GM10266 (cell line): Measurements from ENCODE around the gene CERCAM.

ENCODE experiments used
- DNase-seq: peaks from one replicate; pipeline ENCODE4 v3.0.0; 2012; ENCODE audit errors: extremely low spot score
- CTCF ChIP-seq: IDR thresholded peaks from 2 replicates; pipeline ENCODE4 v1.5.1; 2012; ENCODE audit warnings: mild to moderate bottlenecking, low read depth; ENCODE audit not compliant: control insufficient read depth, insufficient read depth; ENCODE audit errors: missing control alignments

Gene CERCAM

GRCh38 chr9:128389395-128390149 is 31.1 kb upstream of the CERCAM start:
- DNase-seq = no peak

GRCh38 chr9:128390150-128390812 is 30.4 kb upstream of the CERCAM start:
- DNase-seq = no peak
- no peak for TF ChIP-seq CTCF

More at GRCh38 chr9:128389395-128390149, 31.1 kb upstream of the CERCAM start:
- TF ChIP-seq CTCF = no peak

GRCh38 chr9:128390813-128391711 is 29.6 kb upstream of the CERCAM start:
- TF ChIP-seq CTCF = no peak
- DNase-seq = no peak

- no peak for TF ChIP-seq CTCF
- DNase-seq = no peak
Observed at GRCh38 chr9:128391956-128392301, 28.7 kb upstream of the CERCAM start.

GRCh38 chr9:128392302-128393144 is 28.1 kb upstream of the CERCAM start:
- DNase-seq = no peak
- no peak for TF ChIP-seq CTCF

GRCh38 chr9:128393145-128393775 is 27.4 kb upstream of the CERCAM start:
- DNase-seq = no peak

More at GRCh38 chr9:128393145-128393775, 27.4 kb upstream of the CERCAM start:
- no peak for TF ChIP-seq CTCF
